SIG-M5 treated with dmso at 0.1 percent for 504 hours (cell line): ENCODE results near the gene PRSS27.
"Not testable (repeated sequence)": the region's sequence is repeated elsewhere in the genome, so short reads cannot be mapped to it uniquely, and the experiment has no call there.

ENCODE experiments used
- DNase-seq: peaks from one replicate; lab custom pipeline; 2025; ENCODE audit not compliant: unreplicated experiment; lab: John Stamatoyannopoulos, UW

The PRSS27 gene

GRCh38 chr16:2728034-2728433 is 8.0 kb upstream of the PRSS27 start:
- DNase-seq: no peak

GRCh38 chr16:2726923-2727322 is 6.9 kb upstream of the PRSS27 start:
- DNase-seq: no peak

GRCh38 chr16:2724816-2725348 is 4.9 kb upstream of the PRSS27 start:
- no peak for DNase-seq

- no peak for DNase-seq
Measured at GRCh38 chr16:2724088-2724676, 4.2 kb upstream of the PRSS27 start.

GRCh38 chr16:2721634-2722173 is 1.7 kb upstream of the PRSS27 start:
- not testable (repeated sequence) for DNase-seq

GRCh38 chr16:2720719-2721633 is 952 bp upstream of the PRSS27 start:
- DNase-seq: peak; percentile 78

- DNase-seq: peak; percentile 24
Measured at GRCh38 chr16:2719328-2720063, 528 bp downstream of the PRSS27 start.

GRCh38 chr16:2717383-2718263 is 2.4 kb downstream of the PRSS27 start:
- no peak for DNase-seq

- no peak for DNase-seq
Measured at GRCh38 chr16:2716948-2717347, 3.1 kb downstream of the PRSS27 start.

- no peak for DNase-seq
Measured at GRCh38 chr16:2715966-2716885, 3.8 kb downstream of the PRSS27 start.

- DNase-seq: peak; percentile 30
Measured at GRCh38 chr16:2715519-2715918, 4.5 kb downstream of the PRSS27 start.

GRCh38 chr16:2715064-2715463 is 5.0 kb downstream of the PRSS27 start:
- no peak for DNase-seq

GRCh38 chr16:2713985-2714774 is 5.8 kb downstream of the PRSS27 start:
- DNase-seq: peak; percentile 23

- no peak for DNase-seq
Measured at GRCh38 chr16:2713523-2713922, 6.5 kb downstream of the PRSS27 start.

GRCh38 chr16:2712546-2712945 is 7.5 kb downstream of the PRSS27 start:
- DNase-seq: no peak

GRCh38 chr16:2712063-2712441 is 8.0 kb downstream of the PRSS27 start:
- DNase-seq: no peak

- DNase-seq: no peak
Measured at GRCh38 chr16:2711370-2712062, 8.5 kb downstream of the PRSS27 start.

GRCh38 chr16:2710711-2711231 is 9.3 kb downstream of the PRSS27 start:
- DNase-seq: no peak
